SK-N-SH treated with all-trans-retinoic acid at 6 μM for 48 hours (cell line): ENCODE measurements around the gene CACNA1B.

Experiments used
- ISL1 ChIP-seq: fragments of 250-450 bp; sonication (Bioruptor Pico); IDR thresholded peaks from 2 replicates; pipeline ENCODE4 v2.1.2; 2022; ENCODE audit warnings: mild to moderate bottlenecking, moderate library complexity
- OSR1 ChIP-seq: fragments of 250-450 bp; sonication (Bioruptor Pico); IDR thresholded peaks from 2 replicates; pipeline ENCODE4 v1.8.0; 2022; ENCODE audit warnings: moderate library complexity, mild to moderate bottlenecking, inconsistent platforms
- PATZ1 ChIP-seq: fragments of 250-450 bp; sonication (Bioruptor Pico); IDR thresholded peaks from 2 replicates; pipeline ENCODE4 v1.8.0; 2020; ENCODE audit warnings: mild to moderate bottlenecking, moderate library complexity, borderline replicate concordance
- PPARA ChIP-seq: fragments of 250-450 bp; sonication (Bioruptor Pico); IDR thresholded peaks from 2 replicates; pipeline ENCODE4 v1.5.0; 2020; ENCODE audit warnings: mild to moderate bottlenecking, borderline replicate concordance
- RARB ChIP-seq: fragments of 250-450 bp; sonication (Bioruptor Pico); IDR thresholded peaks from 2 replicates; pipeline ENCODE4 v1.8.0; 2021; ENCODE audit warnings: mild to moderate bottlenecking, moderate library complexity
- SNAI2 ChIP-seq: fragments of 250-450 bp; sonication (Bioruptor Pico); IDR thresholded peaks from 2 replicates; pipeline ENCODE4 v1.5.0; 2020; ENCODE audit warnings: mild to moderate bottlenecking, moderate library complexity
- TOX ChIP-seq: fragments of 250-450 bp; sonication (Bioruptor Pico); IDR thresholded peaks from 2 replicates; pipeline ENCODE4 v1.8.0; 2021; ENCODE audit warnings: mild to moderate bottlenecking, moderate library complexity, borderline replicate concordance
- TSHZ2 ChIP-seq: fragments of 250-450 bp; sonication (Bioruptor Pico); IDR thresholded peaks from 2 replicates; pipeline ENCODE4 v1.5.0; 2020; ENCODE audit warnings: mild to moderate bottlenecking, moderate library complexity
- ZFP3 ChIP-seq: fragments of 250-450 bp; sonication (Bioruptor Pico); IDR thresholded peaks from 2 replicates; pipeline ENCODE4 v1.5.0; 2020; ENCODE audit warnings: mild to moderate bottlenecking, moderate library complexity
- ZFP30 ChIP-seq: fragments of 450-650 bp; formaldehyde crosslinking; IDR thresholded peaks from 2 replicates; pipeline ENCODE4 v1.5.0; 2022; ENCODE audit warnings: mild to moderate bottlenecking, moderate library complexity
- ZNF565 ChIP-seq: fragments of 450-650 bp; formaldehyde crosslinking; conservative IDR thresholded peaks from 2 replicates; pipeline ENCODE4 v1.5.0; 2020; ENCODE audit warnings: low read depth, mild to moderate bottlenecking, moderate library complexity
- ZNF70 ChIP-seq: fragments of 450-650 bp; formaldehyde crosslinking; IDR thresholded peaks from 2 replicates; pipeline ENCODE4 v1.5.0; 2020; ENCODE audit warnings: mild to moderate bottlenecking, moderate library complexity
- ZNF8 ChIP-seq: fragments of 450-650 bp; formaldehyde crosslinking; IDR thresholded peaks from 2 replicates; pipeline ENCODE4 v1.5.0; 2020; ENCODE audit warnings: mild to moderate bottlenecking, moderate library complexity

GRCh38 chr9:137860361-137860760 is 17.2 kb upstream of the CACNA1B start:
- no peak for TF ChIP-seq TSHZ2 (CRISPR knock-in tag)
- no peak for TF ChIP-seq ZFP3
- TF ChIP-seq ZFP30 (CRISPR knock-in tag) = no peak
- TF ChIP-seq SNAI2 (CRISPR knock-in tag) = no peak
- TF ChIP-seq OSR1 (CRISPR knock-in tag) = no peak
- no peak for TF ChIP-seq ZNF565 (CRISPR knock-in tag)
- TF ChIP-seq PATZ1 (CRISPR knock-in tag) = no peak
- TF ChIP-seq ZNF70 (CRISPR knock-in tag) = no peak
- no peak for TF ChIP-seq TOX
- no peak for TF ChIP-seq RARB (CRISPR knock-in tag)
- no peak for TF ChIP-seq ZNF8
- TF ChIP-seq PPARA (CRISPR knock-in tag) = no peak
- no peak for TF ChIP-seq ISL1 (CRISPR knock-in tag)
